ENCODE data around the gene TYRO3. TPM values are rescaled to one million over a fixed set of nuclear protein-coding genes. Genes with fewer than 3 reads are reported as not detected.
A peak's percentile ranks its signal among the peaks of the same experiment; 100 is the strongest.

The TYRO3 gene
- total and polyA plus RNA-seq, 2 experiments from 2014 or later: 5.2 to 7.9 TPM

DNA sequence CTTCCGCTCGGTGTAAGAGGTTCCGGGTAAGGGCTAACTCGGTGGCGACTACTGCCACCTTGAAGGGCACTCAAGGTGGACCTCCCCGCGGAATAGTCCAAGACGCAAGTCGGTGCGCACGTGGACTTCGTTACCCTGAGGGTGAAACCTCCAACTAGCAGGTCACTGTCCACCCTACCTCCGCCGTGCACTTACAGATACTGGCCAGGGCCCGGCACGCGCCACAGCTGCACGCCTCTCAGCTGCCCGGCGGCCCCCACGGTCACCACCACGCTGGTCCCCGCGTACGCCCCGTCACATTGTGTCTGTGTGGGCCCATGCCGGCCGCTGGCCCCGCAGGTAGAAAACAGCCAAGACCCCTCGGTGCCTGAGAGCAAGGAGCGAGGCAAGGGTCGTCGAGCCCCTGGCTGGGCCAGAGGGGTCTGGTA lies 46.5 kb upstream of the TYRO3 start:
- Histone ChIP-seq H3K9me2 (ENCODE audit: insufficient read depth) (no peaks in the 10 kb centered on the region), H3K27ac (no peak overlapping the region), H3F3A (ENCODE audit: insufficient read depth) (no peaks in the 10 kb centered on the region), H3K9me3 (ENCODE audit: low read depth) (no peaks in the 10 kb centered on the region), H2AFZ (peak overlapping the region; percentile 35; the same call in 1 of the 2 replicates), H3K4me3 (peak overlapping the region; percentile 61), H4K20me1 (ENCODE audit: insufficient read depth) (no peaks in the 10 kb centered on the region), H3K4me1 (ENCODE audit: insufficient read depth) (peaks cover 8% of the 10 kb centered on the region), H3K79me2 (ENCODE audit: insufficient read depth) (no peaks in the 10 kb centered on the region), H3K27me3 (replicated peaks; ENCODE audit: insufficient read depth) (peaks cover 30% of the 10 kb centered on the region), H3K9ac (no peak overlapping the region), H3K4me2 (ENCODE audit: unreplicated experiment) (peak overlapping the region; percentile 64), H3K36me3 (ENCODE audit: low read depth) (no peaks in the 10 kb centered on the region)
- WGBS, 2 experiments (ENCODE audit: low coverage in 1 of 2, low lambda C conversion rate in 2 of 2, missing lambda C conversion rate in 2 of 2): 6 to 12% methylated on average over 29 to 33 of the region's 33 CpGs
- in situ Hi-C loops (cut with MboI): no loop called here
- no peak for TF ChIP-seq EZH2 (IDR thresholded peaks at IDR 0.05; ENCODE audit: insufficient read depth, poor library complexity, severe bottlenecking)
- TF ChIP-seq EZH2phosphoT487 (IDR thresholded peaks at IDR 0.05; ENCODE audit: insufficient read depth, low read depth): no peak
- no peak for DNase-seq

DNA sequence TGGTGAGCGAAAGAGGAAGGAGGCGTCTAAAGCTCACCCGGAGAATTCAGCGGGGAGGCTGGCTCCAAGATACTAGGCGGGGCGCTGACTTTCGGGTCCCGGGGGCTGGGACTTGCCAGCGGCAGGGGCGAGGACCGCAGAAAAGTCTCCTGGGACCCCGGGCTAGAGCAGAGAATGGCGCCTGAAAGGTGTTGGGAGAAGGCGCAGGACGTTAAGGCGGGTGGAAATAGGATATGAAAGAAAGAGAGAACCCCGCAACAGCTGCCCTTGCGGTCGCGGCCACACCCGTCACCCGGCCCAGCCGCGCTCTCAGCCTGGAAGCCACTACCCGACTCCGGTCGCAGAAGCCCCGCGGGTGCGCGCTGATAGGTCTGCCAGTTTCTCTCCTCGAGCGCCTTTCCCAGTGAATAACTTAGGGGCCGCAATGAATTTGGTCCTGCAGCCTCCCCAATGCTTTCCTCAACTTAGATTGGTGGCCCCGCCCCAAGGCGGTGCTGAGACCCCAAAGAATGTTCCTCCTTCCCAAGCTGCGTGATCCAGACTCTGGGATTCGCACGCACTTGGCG lies 46.0 kb upstream of the TYRO3 start:
- peaks cover 30% of the 10 kb centered on the region for H3K27me3 ChIP-seq (replicated peaks; ENCODE audit: insufficient read depth)
- H3K9me2 ChIP-seq (ENCODE audit: insufficient read depth): no peaks in the 10 kb centered on the region
- H3K4me3 ChIP-seq: peak overlapping the region; percentile 61
- peak overlapping the region; percentile 35 for H2AFZ ChIP-seq
- peak overlapping the region; percentile 64 for H3K4me2 ChIP-seq (ENCODE audit: unreplicated experiment)
- peak; percentile 56 for DNase-seq
- H3K4me1 ChIP-seq (ENCODE audit: insufficient read depth): peaks cover 8% of the 10 kb centered on the region
- TF ChIP-seq EZH2 (IDR thresholded peaks at IDR 0.05; ENCODE audit: insufficient read depth, poor library complexity, severe bottlenecking): peak; percentile 97
- TF ChIP-seq EZH2phosphoT487 (IDR thresholded peaks at IDR 0.05; ENCODE audit: insufficient read depth, low read depth): no peak; the same call in 1 of the 2 replicates
- no peaks in the 10 kb centered on the region for H3K9me3 ChIP-seq (ENCODE audit: low read depth)
- H4K20me1 ChIP-seq (ENCODE audit: insufficient read depth): no peaks in the 10 kb centered on the region
- 2 to 4% methylated on average over 40 of the region's 40 CpGs for WGBS, 2 experiments (ENCODE audit: low coverage in 1 of 2, low lambda C conversion rate in 2 of 2, missing lambda C conversion rate in 2 of 2)
- no peak overlapping the region for H3K9ac ChIP-seq
- H3K79me2 ChIP-seq (ENCODE audit: insufficient read depth): no peaks in the 10 kb centered on the region
- no peaks in the 10 kb centered on the region for H3F3A ChIP-seq (ENCODE audit: insufficient read depth)
- in situ Hi-C loops (cut with MboI): no loop called here
- H3K36me3 ChIP-seq (ENCODE audit: low read depth): no peaks in the 10 kb centered on the region
- no peak overlapping the region for H3K27ac ChIP-seq

DNA sequence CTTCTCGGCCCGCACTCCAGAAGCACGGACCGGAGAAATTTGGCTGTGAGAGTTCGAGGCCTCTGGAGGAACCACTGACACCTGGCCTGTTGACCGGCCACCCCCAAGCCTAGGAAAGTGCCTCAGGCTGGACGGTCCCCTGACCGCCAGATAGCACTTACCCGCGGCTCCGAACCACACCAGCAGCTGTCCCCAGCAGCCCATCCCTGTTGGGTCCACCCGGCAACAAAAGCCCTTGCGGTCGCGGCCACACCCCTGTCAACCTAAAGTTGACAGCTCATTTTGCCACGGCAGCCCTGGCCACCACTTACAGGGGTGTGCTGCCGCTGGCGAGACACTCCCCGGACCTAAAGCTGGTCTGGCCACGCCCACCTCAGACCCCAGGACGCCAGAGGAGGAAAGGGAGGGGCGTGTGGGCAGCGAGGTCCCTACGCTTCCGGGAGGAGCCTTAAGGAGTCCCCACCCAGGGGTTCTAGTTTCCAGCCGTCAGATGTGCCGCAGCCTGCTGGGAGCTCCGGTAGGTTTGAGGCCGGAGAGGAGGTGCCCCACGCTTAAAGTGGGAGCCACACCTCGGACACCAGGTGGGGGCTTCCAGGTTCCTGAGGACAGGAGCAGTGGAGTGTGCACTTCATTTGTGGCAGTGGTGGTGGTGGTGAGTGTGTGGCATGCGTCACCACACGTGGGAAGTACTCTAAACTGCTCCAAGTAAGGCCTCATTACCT lies 45.3 kb upstream of the TYRO3 start, which contains the start of gene LTK:
Gene LTK (minus strand): TSS at position 322 of the 722 bp plus-strand sequence. CDS start 118 bp downstream, at position 204.
- Histone ChIP-seq H2AFZ (peak within 1 kb of the TSS; percentile 35), H3K9ac (no peak within 1 kb of the TSS), H3K79me2 (ENCODE audit: insufficient read depth) (no peaks in the 10 kb centered on the region), H3K4me1 (ENCODE audit: insufficient read depth) (peaks cover 8% of the 10 kb centered on the region), H3K36me3 (ENCODE audit: low read depth) (no peaks in the 10 kb centered on the region), H3F3A (ENCODE audit: insufficient read depth) (no peaks in the 10 kb centered on the region), H3K9me3 (ENCODE audit: low read depth) (no peaks in the 10 kb centered on the region), H3K27me3 (replicated peaks; ENCODE audit: insufficient read depth) (peaks cover 30% of the 10 kb centered on the region), H3K4me3 (peak within 1 kb of the TSS; percentile 61), H3K9me2 (ENCODE audit: insufficient read depth) (no peaks in the 10 kb centered on the region), H3K4me2 (ENCODE audit: unreplicated experiment) (peak within 1 kb of the TSS; percentile 64), H4K20me1 (ENCODE audit: insufficient read depth) (no peaks in the 10 kb centered on the region), H3K27ac (no peak within 1 kb of the TSS)
- in situ Hi-C loops (cut with MboI): no loop called here
- peak; percentile 22 for DNase-seq
- TF ChIP-seq EZH2 (IDR thresholded peaks at IDR 0.05; ENCODE audit: insufficient read depth, poor library complexity, severe bottlenecking) (no peak), EZH2phosphoT487 (IDR thresholded peaks at IDR 0.05; ENCODE audit: insufficient read depth, low read depth) (no peak)
- WGBS, 2 experiments (ENCODE audit: low coverage in 1 of 2, low lambda C conversion rate in 2 of 2, missing lambda C conversion rate in 2 of 2): 11 to 12% methylated on average over 32 to 33 of the region's 33 CpGs

DNA sequence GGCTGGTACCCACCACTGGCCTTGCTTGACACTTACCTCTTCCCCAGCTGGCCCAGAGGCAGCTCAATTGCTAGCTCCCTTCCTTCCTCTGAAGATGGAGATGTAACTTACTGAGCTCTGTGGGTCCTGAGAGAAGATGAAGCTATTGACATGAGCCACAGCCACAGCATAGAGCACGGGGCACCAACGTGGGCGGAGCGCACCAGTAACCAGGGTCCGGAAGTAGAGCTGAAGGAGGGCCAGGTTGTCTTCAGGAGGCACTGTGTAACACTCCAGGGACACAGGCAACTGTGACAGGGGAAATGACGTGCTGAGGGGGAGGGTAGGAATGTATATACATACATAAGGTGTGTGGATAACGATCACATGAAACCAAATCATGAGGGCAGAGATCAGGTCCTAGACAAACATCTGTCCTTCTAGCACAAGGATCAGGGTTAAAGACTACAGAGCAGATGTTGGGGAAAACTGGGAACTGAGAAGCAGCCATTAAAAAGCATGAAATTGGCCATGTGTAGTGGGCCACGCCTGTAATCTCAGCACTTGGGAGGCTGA lies 41.0 kb upstream of the TYRO3 start:
- H3K9ac ChIP-seq: no peak overlapping the region
- peaks cover 7% of the 10 kb centered on the region for H3K27me3 ChIP-seq (replicated peaks; ENCODE audit: insufficient read depth)
- TF ChIP-seq EZH2 (IDR thresholded peaks at IDR 0.05; ENCODE audit: insufficient read depth, poor library complexity, severe bottlenecking) (no peak), EZH2phosphoT487 (IDR thresholded peaks at IDR 0.05; ENCODE audit: insufficient read depth, low read depth) (no peak)
- H3K9me2 ChIP-seq (ENCODE audit: insufficient read depth): no peaks in the 10 kb centered on the region
- no peaks in the 10 kb centered on the region for H3K79me2 ChIP-seq (ENCODE audit: insufficient read depth)
- no peaks in the 10 kb centered on the region for H3F3A ChIP-seq (ENCODE audit: insufficient read depth)
- 91% methylated on average over 8 of the region's 8 CpGs for WGBS, 2 experiments (ENCODE audit: low coverage in 1 of 2, low lambda C conversion rate in 2 of 2, missing lambda C conversion rate in 2 of 2)
- in situ Hi-C loops (cut with MboI): no loop called here
- DNase-seq: no peak
- no peak overlapping the region for H2AFZ ChIP-seq
- H3K9me3 ChIP-seq (ENCODE audit: low read depth): no peaks in the 10 kb centered on the region
- no peak overlapping the region for H3K4me3 ChIP-seq
- no peaks in the 10 kb centered on the region; the same call in 1 of the 2 replicates for H3K36me3 ChIP-seq (ENCODE audit: low read depth)
- no peak overlapping the region for H3K4me2 ChIP-seq (ENCODE audit: unreplicated experiment)
- peaks cover 8% of the 10 kb centered on the region for H3K4me1 ChIP-seq (ENCODE audit: insufficient read depth)
- no peak overlapping the region for H3K27ac ChIP-seq
- no peaks in the 10 kb centered on the region for H4K20me1 ChIP-seq (ENCODE audit: insufficient read depth)
